HS-5 (cell line): Measurements from ENCODE around the gene TSSK2.

Experiments
- DNase-seq: peaks from one replicate; pipeline ENCODE4 v3.0.0-alpha.2; 2012; ENCODE audit warnings: low read depth

TSSK2 gene

DNA sequence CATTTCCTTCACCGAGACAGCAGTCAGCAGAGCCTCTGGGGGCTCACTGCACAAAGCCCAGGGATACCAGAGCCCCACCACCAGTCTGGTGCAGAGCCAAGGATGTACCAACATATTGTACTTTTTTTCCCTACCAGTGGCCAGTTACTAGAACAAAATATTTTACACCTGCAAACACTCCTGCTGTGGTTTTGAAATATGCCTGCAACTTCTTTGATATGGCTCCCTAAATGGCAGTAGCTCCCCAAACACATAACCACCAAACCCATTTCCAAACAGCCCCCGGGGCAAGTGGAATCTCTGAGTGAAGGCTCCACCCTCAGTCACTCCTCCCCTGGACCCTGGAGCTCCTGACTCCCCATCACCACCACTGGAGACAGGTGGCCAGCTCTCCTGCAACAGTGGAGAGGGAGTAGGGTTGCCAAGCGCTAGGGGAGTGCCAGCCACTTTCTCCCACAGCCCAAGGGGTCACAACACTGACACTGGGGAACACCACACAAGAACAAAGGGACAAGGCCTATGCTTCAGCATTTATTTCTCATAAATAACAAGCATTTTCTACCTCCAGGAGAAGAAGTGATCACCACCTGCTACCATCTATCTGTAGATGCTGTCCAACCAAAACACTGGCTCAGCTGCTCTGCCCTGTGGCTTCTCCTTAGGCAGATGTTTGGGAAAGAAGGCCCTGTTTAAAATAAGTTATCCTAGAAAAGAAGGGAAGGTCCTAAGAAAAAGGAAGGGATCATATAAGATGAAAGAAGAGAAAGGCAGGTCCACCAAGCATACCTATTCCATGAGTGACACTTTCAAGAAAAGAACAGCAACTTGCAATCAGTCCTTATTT is 24.0 kb upstream of the TSSK2 start:
- no peak for DNase-seq

DNA sequence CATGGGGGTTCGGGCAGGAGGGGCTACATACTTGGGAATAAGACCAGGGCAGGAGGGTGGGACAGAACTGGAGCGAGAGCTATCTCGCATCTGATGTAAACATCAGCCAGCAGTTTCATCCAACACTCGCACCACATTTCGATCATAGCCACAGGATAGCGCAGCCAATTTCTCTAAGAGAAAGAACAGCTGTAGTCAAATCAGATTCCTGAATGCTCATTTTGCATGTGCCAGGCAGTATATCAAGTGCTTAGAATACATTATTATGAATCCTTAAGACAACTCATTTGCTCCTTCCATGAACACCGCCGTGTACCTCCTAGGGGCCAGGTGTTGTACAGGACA is 23.4 kb upstream of the TSSK2 start:
- no peak for DNase-seq

DNA sequence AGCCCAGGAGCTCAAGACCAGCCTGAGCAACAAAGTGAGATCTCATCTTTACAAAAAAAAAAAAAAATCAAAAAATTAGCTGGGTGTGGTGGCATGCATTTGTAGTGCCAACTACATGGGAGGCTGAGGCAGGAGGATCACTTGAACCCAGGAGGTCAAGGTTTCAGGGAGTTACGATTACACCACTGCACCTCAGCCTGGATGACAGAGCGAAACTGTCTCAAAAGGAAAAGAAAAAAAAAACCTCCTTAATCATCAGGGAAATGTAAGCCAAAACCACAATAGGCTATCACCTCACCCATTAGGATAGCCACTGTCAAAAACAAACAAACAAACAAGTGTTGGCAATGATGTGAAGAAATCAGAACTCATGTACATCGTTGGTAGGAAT is 22.3 kb upstream of the TSSK2 start:
- DNase-seq, result no peak

DNA sequence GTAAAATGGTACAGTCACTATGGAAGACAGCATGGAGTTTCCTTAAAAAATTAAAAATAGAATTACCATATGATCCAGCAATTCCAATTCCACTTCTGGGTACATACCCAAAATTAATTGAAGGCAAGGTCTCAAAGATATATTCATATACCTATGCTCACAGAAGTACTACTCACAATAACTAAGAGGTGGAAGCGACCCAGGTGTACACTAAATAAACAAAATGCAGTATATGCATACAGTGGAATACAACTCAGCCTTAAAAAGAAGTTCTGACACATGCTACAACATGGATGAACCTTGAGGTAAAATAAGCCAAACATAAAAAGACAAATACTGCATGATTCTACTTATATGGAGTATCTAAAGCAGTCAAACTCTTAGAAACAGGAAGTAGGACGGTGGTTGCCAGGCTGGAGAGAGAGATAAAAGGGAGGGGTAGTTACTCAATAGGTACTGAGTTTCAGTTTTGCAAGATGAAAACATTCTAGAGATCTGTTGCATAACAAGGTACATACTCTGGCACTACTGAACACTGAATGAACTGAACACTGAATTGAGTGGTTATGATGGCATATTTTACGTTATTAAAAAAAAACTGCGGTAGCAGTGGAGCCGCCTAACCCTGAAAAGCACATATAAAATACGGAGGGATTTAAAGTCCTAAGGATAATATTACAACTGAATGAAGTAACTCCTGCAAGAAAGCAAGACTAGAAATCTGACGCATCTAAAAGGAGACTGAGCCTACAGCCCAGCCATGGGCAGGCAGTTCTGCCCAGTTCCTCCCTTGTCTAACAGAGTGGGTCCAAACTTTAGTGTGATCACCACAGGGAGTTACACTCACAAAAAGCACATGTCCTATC is 21.7 kb upstream of the TSSK2 start:
- DNase-seq, result peak; percentile 61

DNA sequence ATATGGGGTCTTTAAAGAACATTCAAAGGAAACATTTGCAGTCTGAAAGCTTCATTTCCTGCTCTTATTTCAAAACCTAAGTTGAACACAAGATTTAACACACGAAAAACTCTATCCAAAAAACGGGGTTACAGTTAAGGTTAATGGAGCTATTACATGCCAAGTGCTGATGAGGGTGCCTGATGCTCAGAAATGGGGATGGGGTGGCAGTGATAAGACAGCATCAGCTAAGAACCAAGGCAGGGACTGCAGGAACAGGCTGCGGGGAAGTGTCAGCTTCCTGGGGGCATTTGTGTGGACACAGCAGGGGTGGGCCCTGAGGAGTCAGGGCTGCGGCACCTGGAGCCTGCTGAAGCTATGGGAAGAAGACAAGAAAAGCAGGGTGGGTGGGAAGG is 21.0 kb upstream of the TSSK2 start:
- DNase-seq, result no peak

DNA sequence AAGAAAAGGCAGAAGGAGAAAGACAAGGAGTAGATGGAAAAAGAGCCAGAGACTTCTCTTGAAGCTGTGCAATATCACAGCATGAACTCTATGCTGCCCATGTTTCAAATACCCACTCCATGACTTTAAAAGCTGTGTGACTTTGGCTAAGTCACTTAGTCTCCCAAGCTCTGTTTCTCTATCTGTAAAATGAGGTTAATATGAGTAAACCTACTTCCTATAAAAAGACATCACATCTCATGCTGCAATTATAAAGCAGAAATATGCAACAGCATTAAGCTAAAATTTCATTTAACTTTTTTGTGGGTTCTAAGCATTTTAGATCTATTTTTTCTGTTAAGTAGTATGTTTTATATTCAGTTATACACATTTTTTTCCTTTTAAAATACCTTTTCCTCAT is 20.5 kb upstream of the TSSK2 start:
- DNase-seq, result no peak

DNA sequence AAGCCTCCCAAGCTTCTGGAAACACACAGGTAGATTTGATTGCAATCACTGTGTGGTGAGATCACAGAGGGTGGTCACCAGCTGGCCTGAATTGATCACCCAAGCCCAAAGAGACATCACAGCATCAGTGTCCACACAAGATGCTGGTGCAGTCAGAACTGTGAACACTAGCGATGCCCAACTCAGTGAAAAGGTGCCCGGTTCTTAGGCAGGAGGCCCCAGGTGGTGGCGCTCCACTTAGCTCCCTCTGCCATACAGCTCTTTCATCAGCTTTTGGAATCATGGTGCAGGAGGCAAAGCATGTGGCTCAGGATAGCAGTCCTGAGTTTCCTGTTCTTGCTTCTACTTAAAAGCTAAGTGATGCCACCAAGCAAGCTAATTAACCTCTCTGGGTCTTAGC is 20.0 kb upstream of the TSSK2 start:
- DNase-seq, result no peak

DNA sequence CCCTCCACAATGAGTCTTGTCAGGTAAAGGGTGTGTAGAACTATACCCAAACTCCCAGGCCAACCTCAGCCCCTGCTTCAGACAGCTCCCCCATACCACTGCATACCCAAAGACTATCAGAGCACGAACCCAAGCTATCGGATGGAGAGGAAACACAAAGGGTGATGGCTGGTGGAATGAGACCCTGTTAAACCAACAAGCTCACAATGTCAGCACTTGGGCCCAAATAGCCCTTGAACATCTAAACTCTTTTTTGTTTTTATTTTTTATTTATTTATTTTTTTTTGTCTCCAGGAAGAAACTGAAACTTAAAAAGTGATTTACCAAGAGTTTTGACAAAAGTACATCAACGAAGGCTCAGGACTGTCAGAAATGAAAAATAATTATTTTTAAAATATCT is 19.5 kb upstream of the TSSK2 start:
- no peak for DNase-seq

DNA sequence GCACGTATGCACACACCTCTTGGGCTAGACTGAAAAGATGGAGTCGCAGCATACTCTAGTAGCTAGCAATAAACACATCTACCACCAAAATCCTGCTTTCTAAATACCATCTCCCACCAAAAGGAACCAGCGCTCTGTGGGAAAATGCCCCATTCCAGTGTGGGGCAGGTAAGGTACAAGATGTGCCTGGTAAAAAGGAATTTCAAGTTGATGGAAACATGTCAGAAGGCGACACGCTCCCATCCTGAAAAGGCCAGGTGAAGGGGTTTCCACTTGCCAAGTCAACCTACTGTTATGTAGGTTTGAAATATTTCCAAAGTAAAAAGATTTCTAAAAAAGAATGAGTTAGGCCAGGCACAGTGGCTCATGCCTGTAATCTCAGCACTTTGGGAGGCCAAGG is 17.7 kb upstream of the TSSK2 start:
- DNase-seq, result no peak

DNA sequence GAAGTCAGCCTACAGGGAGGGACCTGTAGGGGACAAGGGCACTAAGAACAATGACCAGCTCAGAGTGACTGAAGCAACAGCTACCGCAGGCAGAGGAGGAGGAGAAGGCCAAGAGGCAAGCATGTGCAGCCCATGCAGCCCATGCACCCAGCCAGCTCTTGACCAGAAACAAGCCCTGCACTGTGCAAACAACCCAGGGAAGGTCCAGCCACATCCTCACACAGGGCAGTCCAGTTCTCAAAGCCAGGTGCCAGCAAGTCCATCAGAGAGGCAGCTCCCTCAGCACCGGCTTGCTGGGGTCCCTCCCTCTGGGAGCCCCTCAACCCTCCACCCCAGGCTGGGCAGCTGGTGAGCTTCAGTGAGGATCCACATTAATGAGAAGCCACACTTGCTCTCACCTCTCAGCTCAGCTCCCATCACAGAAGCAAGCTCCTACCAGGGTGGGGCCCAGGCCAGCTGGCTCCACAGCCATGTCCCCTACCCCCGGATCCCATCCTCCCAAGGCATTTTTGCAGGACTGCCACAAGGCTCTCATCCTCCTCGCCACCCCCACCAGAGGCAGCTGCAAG is 16.0 kb upstream of the TSSK2 start:
- DNase-seq, result no peak

DNA sequence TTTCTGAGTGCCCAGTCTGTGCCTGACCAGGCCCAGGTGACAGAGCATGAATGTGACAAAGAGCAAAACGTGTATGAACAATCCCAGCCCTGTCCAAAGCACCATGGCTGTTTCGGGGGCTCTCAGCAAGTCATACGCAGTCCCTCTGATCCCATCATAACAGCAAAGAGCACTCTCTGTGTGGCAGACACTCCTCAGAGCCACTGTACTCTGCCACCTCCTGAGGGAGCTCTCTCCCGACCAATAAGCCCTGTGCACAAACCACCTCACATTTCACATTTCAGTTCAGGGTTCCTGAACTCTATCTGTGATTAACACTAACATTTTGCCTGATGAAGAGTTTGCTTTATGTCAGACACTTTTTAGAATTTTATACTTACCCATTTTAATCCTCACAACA is 15.5 kb upstream of the TSSK2 start:
- no peak for DNase-seq

DNA sequence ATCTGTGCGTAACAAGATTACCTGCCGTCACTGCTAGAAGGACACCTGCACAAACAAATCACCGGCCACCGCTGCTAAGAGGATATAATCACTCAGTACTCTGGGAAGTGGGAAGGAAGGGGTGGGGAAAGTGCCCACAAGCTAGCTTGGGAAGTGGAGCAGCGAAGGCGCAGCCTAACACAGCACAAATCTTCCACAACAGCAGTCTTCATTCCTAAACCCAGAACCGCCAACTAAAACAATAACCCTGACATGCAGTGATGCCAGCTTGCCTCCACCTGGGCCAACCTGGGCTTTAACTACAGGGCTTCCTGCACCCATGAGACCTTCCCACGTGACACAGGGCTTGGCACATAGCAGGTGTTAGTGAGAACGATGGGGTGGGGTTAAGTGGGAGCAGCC is 14.0 kb upstream of the TSSK2 start:
- DNase-seq, result no peak

DNA sequence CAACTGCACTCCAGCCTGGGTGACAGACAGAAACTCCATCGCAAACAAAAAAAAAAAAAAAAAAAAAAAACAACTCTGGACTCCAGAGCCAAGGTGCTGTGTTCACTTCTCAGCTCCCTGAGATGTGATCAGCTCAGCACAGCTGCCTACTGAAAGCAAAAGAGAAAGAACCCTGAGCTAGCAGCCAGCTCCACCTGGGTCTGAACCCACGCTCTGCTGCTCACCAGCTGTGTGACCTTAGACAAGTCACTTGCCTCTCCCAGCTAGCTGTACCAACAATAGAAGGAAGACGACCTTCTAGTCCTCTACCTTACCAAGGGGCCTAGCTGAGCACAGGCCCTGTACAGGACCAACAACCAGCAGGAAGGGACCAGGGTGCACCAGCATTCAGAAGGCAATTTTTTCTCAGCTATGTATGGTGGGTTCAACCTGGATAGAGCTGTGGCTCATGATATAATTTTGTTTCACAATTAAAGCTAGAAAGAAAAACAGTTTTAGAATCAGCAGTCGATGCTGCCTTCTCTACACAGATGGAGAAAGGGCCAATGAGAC is 12.7 kb upstream of the TSSK2 start:
- DNase-seq, result no peak

DNA sequence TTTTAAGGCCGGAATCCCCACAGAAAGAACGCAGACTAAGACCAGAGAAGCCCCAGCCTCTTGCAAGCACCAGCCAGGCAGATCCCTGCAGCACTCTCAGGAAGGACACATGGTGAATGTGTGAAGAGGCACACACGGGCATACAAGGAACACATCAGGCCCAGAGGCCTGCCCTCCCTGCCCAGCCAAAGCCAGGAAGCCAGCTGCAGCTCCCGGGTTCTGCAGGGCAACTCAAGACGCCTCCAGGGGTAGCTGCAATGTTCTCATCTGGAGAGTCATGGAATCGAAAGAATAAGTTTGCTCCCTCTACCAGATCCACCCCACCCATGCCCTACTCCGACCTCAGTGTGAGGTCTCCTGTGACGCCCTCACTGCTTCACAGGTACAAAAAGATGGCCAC is 11.2 kb upstream of the TSSK2 start:
- no peak for DNase-seq

DNA sequence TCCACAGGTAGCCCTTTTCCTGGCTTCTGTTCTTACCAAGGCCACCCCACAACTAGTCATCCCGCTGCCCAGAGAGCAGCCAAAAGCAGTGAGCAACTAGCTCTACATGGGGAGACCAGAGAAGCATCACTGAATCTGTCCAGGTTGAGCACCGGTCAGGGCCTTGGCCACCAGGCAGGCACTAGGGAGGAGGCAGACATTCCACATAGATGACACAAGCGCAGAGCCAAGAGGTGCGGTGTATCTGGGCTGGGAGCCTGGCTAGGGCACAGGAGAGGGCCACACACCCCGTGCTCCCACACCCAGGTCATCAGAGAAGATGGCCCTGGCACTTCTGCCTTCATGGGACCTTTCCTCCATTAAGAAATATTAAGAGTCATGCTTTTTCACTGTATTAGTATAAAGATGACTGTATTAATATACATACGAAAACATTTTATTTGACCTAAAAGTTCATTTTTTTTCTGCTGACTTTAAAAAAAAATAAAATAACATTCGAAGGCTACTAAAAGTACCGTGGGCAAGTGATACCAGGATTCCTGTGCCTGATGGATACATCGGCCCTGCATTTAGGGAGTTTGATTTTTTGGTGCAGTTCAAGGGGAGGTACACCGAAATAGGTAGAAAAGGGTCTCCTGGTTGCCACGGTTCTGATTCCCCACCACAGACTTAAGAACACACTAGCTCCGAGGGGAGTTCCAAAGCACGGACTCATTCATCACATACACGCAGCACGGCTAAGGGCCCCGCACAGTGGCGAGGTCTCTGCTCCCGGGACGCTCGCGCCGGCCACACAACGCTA is 10.1 kb upstream of the TSSK2 start:
- DNase-seq, result no peak

DNA sequence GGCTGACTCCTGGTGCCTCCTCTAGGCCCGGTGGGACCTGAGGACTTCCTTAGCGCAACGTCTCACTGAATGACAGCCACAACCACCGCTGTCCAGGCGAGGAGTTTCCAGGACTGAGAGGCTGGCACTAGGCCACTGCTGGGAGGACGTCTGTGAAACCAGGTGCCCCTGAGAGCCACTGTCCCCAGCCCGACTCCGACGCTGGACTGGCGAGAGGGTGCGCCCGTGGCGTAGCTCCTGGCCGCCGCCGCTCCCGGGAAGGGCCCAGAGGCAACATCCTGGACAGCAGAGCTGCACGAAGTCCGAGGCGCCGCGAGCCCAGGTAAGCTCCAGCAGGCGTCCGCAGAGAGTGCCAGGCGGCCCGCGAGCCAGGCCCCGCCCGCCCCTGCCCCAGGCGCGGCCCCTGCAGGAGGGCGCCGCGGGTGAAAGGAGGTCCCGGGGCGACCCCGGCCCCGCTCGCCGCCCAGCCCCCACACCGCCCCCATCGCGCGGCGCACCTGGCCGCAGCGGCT is 9.4 kb upstream of the TSSK2 start:
- no peak for DNase-seq

DNA sequence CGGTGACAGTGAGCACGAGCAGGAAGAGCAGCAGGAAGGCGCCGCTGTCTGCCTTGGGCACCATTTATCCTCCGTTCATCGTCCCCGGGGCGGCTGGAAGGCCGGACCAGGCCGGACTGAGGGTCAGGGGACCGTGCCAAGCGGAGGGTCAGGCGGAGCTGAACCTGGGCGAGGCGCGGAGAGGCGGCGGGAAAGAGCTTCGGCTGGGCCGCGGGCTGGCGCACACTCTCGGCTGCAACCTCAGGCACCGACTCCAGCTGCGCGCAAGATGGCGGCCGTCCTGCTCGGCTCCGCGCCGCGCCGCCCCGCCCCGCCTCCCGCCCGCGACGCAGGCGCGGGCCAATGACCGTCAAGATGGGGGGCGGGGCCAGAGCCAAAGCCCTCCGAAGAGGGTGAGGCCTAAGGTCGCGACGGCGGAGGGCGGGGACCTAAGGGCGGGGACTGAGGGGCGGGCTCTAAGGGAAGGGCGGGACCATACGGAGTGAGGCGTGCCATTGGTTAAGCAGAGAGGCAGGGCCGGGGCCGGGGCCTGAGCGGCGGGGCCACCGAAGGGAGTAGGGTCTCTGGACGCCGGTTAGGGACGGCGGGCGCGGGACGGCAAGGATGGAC is 8.9 kb upstream of the TSSK2 start, which contains the start of gene DGCR2:
Gene DGCR2 (minus strand): TSS at position 270 of the 609 bp plus-strand sequence. CDS start 206 bp downstream, at position 64.
- peak; percentile 74 for DNase-seq

DNA sequence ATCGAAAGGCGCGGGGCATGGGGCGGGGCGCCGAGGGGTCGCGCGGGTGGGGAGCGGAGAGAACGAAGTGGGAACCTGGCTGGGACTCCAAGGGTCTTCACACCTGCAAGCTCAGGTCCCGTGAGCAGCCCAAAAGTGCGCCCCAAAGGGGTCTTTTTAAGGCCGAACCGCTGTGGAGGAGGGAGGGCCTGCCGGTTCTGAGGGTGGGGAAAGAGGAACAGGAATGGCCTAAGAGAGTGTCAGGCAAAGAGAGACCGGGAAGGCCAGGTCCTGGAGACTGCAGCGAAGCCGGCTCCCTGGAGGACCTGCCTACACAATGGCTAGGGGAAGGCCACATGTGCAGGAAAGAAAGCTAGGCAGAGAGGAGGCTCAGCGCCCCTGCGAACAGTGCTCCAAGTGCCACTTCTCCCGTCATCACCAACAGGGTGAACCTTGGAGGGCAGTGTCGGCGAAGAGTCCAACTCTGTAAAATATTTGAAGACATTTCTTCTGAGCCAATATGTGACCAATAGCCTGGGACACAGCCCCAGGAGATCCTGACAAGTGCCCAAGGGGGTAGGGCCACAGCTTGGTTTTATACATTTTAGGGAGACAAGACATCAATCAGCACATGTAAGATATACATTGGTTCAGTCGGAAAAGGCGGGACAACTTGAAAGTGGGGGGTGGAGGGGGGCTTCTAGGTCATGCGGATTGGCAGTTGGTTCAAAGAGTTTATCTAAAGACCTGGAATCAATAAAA is 8.2 kb upstream of the TSSK2 start:
- DNase-seq, result no peak

DNA sequence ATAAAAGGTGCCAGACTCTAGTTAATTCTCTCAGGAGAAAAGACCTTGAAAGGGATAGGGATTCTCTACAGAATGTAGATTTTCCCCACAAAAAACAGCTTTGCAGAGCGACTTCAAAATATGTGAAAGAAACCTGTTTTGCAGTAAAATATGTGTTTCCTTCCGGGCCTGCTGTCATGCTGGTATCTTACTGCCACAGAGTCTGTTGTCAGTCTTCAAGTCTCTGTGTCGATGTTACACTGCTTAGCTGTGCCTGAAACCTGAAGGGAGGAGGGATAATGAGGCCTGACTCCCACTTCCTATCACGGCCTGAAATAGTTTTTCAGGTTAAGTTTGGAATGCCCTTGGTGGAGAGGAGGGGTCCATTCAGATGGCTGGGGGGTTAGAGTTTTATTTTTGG is 7.2 kb upstream of the TSSK2 start:
- no peak for DNase-seq

DNA sequence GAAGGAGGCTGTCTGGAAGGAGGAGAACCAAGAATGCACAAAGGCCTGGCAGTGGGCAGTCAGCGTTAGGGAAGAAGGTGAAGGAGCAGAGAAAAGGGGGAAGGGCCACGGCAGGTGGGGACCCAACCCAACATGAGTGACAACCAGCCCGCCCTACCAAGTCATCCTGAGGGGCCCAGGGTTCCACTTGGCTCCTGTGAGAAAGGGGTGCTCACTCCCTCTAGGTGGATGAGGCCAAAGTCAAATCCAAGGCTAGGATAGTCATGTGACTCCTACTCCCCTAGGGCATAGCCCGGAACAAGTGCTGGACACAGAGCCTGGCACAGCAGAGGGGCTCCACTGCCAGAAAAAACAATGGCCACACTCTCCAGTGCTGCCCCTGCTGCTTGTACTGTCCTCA is 6.7 kb upstream of the TSSK2 start:
- no peak for DNase-seq

DNA sequence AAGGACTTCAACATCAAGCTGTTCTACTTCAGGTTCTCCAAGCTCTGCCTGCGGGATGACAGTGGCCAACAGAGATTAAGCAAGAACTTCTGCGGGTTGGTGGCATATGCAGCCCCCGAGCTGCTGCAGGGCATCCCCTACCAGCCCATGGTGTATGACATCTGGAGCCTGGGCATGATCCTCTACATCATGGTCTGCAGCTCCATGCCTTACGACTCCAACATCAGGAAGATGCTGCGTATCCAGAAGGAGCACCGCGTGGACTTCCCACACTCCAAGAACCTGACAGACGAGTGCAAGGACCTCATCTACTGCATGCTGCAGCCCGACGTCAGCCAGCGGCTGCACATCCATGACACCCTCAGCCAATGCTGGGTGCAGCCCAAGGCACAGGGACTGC is 6.1 kb upstream of the TSSK2 start:
- DNase-seq, result no peak
